ENCODE measurements around the gene CACNA1S. TPM values are rescaled to one million over a fixed set of nuclear protein-coding genes. Genes with fewer than 3 reads are reported as not detected.
A peak's percentile ranks its signal among the peaks of the same experiment; 100 is the strongest.

Gene CACNA1S
- total and polyA plus RNA-seq, 2 of the 8 experiments (the other 6 are each of a cell fraction or from before 2014, with no cell fraction given), result 0.06 TPM; not detected in 1

DNA sequence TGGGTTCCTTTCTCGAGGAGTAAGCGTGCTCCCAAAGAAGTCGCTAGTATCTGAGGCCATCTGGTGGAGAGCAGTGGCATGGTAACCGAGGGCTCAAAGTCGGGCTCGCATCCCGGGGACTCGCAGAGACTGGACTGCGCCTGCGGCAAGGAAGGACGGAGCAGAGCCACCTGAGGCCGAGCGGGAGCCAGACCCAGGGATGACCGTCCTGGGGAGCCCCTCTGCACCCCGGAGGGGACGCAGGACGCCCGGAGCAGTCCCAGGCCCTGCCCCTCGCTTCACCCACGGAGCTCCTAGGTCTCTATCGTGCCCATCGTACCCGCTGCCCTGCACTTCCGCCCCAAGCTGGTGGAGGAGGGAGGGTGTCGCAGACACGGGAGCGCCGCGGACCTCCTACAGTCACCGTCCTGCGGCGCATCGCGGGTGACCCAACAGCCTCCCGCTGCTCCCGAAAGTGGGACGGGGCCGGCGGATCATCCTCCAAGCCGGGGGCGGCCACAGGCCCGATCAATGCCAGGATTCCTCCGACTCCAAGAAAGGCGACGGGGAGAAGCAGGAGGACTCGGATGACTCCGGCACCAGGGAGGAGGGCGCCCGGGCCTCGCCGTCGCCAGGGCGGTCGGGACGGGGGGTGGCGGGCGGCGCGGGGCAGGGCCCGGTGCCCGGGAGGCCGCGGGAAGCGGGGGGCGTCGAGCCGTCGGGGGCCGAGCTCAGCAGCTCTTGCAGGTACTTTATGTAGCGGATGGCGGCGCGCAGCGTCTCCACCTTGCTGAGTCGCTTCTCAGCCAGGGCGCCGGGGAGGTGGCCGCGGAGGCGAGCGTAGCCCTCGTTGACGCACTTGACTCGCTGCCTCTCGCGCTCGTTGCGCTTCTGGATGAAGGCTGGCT, 2.3 kb upstream of the CACNA1S start (continued):
- peak; percentile 65; the same call in 1 of the 2 replicates for TF ChIP-seq TBP (IDR thresholded peaks at IDR 0.05; ENCODE audit: low read depth, low read length)
- no peak for TF ChIP-seq SRF (IDR thresholded peaks at IDR 0.05; ENCODE audit: low read depth, low read length)
- peak; percentile 44; the same call in 1 of the 2 replicates for TF ChIP-seq EGR1 (IDR thresholded peaks at IDR 0.05; ENCODE audit: borderline replicate concordance, low read depth, low read length)
- TF ChIP-seq ZNF274 (IDR thresholded peaks at IDR 0.05; ENCODE audit: borderline replicate concordance, extremely low read depth, low read length), result no peak
- TF ChIP-seq RAD21 (IDR thresholded peaks at IDR 0.05 in 1 of 2, conservative IDR thresholded peaks at IDR 0.05 in 1 of 2; ENCODE audit: low read depth in 2 of 2, low read length in 2 of 2), result peak; percentile 95 to 99
- TF ChIP-seq HDAC6 (IDR thresholded peaks at IDR 0.05; ENCODE audit: low read depth, low read length), result no peak
- TF ChIP-seq EZH2 (IDR thresholded peaks at IDR 0.05; ENCODE audit: low read depth, low read length, severe bottlenecking), result peak; percentile 57
- TF ChIP-seq USF2 (IDR thresholded peaks at IDR 0.05; ENCODE audit: low read length), result no peak
- no peak for TF ChIP-seq NRF1 (IDR thresholded peaks at IDR 0.05; ENCODE audit: low read depth, low read length)
- TF ChIP-seq CTBP2 (IDR thresholded peaks at IDR 0.05; ENCODE audit: borderline replicate concordance, insufficient read depth, insufficient read length, low read length), result no peak
- no peak for TF ChIP-seq TCF12 (IDR thresholded peaks at IDR 0.05; ENCODE audit: low read depth, low read length)
- no peak for TF ChIP-seq BRCA1 (IDR thresholded peaks at IDR 0.05; ENCODE audit: low read depth, low read length)
- peak; percentile 99 for TF ChIP-seq KDM4A (IDR thresholded peaks at IDR 0.05; ENCODE audit: low read depth, low read length, severe bottlenecking)
- TF ChIP-seq RBBP5 (IDR thresholded peaks at IDR 0.05; ENCODE audit: borderline replicate concordance, low read depth, low read length), result no peak
- TF ChIP-seq, protein P1, sequence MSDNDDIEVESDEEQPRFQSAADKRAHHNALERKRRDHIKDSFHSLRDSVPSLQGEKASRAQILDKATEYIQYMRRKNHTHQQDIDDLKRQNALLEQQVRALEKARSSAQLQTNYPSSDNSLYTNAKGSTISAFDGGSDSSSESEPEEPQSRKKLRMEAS (IDR thresholded peaks at IDR 0.05), result peak; percentile 91
- TF ChIP-seq SAP30 (IDR thresholded peaks at IDR 0.05; ENCODE audit: insufficient read depth, insufficient replicate concordance, low read length), result no peak
- no peak for TF ChIP-seq EP300 (IDR thresholded peaks at IDR 0.05; ENCODE audit: borderline replicate concordance in 1 of 2, low read depth in 2 of 2, low read length in 2 of 2)
- TF ChIP-seq, protein P2, sequence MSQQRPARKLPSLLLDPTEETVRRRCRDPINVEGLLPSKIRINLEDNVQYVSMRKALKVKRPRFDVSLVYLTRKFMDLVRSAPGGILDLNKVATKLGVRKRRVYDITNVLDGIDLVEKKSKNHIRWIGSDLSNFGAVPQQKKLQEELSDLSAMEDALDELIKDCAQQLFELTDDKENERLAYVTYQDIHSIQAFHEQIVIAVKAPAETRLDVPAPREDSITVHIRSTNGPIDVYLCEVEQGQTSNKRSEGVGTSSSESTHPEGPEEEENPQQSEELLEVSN (IDR thresholded peaks at IDR 0.05), result peak; percentile 26; the same call in 1 of the 2 replicates
- TF ChIP-seq TEAD4 (IDR thresholded peaks at IDR 0.05; ENCODE audit: low read depth, low read length), result no peak
- no peak for TF ChIP-seq JUN (IDR thresholded peaks at IDR 0.05; ENCODE audit: low read depth, low read length)

All from H1 (cell line).